ENCODE results near the gene CNPY4. TPM values are rescaled to one million over a fixed set of nuclear protein-coding genes. Genes with fewer than 3 reads are reported as not detected.
A peak's percentile ranks its signal among the peaks of the same experiment; 100 is the strongest.

CNPY4 gene
- polyA plus RNA-seq, 1 donor from 2014 or later, result 35.8 TPM

DNA sequence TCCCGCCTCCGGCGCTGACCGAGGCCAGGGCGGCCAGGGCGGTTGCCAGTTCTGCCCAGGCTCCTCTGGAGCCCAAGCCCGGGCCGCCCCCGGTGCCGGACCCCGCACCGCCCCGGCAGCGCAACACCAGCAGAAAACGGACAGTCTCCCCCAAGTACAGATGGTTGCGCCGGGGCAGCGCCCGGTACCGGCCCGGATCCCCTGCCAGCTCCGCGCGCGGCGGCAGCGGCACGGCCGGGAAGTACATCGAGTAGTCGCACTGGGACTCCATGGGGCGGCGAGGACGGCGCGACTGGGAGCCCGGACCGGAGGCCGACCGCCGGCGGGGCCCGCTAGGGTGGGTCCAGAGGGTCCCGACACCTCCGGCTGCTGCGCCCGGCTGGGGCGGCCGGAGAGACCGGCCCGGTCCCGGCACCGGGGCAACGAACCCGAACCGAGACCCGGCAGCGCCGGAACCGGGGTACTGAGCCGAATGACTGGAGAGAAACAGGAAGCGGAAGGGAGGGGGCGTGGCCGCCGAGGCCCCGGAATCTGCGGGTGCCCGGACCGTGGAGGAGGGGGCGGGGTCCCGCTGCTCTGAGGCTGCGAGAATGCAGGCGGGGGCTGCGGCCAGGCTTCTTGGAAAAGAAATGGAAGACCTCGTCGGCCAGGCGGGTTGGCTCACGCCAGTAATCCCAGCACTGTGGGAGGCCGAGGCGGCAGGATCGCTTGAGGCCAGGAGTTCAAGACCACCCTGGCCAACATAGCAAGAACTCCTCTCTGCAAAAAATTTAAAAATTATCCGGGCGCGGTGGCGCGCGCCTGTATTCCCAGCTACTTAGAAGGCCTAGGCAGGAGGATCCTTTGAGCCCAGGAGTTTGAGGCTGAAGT, 39.0 kb downstream of the CNPY4 start, which contains the start of gene TRAPPC14:
Gene TRAPPC14 (minus strand): TSS at position 495 of the 870 bp plus-strand sequence. CDS start 224 bp downstream, at position 271.
- no peaks in the 10 kb centered on the region for H3K36me3 ChIP-seq (ENCODE audit: insufficient read depth, low read length)
- no peaks in the 10 kb centered on the region for H3K27me3 ChIP-seq (ENCODE audit: insufficient read depth, low read depth, low read length)
- H2AFZ ChIP-seq (ENCODE audit: low read depth, low read length), result peak within 1 kb of the TSS; percentile 60
- H3K9me3 ChIP-seq (ENCODE audit: low read length), result no peaks in the 10 kb centered on the region
- peak within 1 kb of the TSS; percentile 78 for H3K9ac ChIP-seq (ENCODE audit: low read length)
- H3K4me2 ChIP-seq (ENCODE audit: low read length), result peak within 1 kb of the TSS; percentile 65
- H3K27ac ChIP-seq (ENCODE audit: low read length), result peak within 1 kb of the TSS; percentile 45
- no peaks in the 10 kb centered on the region for H4K20me1 ChIP-seq (ENCODE audit: insufficient read depth)
- TF ChIP-seq, protein P1, sequence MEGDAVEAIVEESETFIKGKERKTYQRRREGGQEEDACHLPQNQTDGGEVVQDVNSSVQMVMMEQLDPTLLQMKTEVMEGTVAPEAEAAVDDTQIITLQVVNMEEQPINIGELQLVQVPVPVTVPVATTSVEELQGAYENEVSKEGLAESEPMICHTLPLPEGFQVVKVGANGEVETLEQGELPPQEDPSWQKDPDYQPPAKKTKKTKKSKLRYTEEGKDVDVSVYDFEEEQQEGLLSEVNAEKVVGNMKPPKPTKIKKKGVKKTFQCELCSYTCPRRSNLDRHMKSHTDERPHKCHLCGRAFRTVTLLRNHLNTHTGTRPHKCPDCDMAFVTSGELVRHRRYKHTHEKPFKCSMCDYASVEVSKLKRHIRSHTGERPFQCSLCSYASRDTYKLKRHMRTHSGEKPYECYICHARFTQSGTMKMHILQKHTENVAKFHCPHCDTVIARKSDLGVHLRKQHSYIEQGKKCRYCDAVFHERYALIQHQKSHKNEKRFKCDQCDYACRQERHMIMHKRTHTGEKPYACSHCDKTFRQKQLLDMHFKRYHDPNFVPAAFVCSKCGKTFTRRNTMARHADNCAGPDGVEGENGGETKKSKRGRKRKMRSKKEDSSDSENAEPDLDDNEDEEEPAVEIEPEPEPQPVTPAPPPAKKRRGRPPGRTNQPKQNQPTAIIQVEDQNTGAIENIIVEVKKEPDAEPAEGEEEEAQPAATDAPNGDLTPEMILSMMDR (IDR thresholded peaks at IDR 0.05; ENCODE audit: poor library complexity, severe bottlenecking), result no peak
- TF ChIP-seq RAD21 (conservative IDR thresholded peaks at IDR 0.05) (no peak), POLR2AphosphoS5 (IDR thresholded peaks at IDR 0.05) (peak; percentile 68), MXI1 (conservative IDR thresholded peaks at IDR 0.05; ENCODE audit: poor library complexity, severe bottlenecking) (peak; percentile 82), SMC3 (conservative IDR thresholded peaks at IDR 0.05; ENCODE audit: poor library complexity) (peak; percentile 33), TAF1 (IDR thresholded peaks at IDR 0.05; ENCODE audit: low read depth) (peak; percentile 35), EZH2 (IDR thresholded peaks at IDR 0.05; ENCODE audit: borderline replicate concordance, insufficient read depth, low read length, poor library complexity, severe bottlenecking) (no peak), EP300 (conservative IDR thresholded peaks at IDR 0.05; ENCODE audit: poor library complexity, severe bottlenecking) (peak; percentile 29)
- TF ChIP-seq, protein P2, sequence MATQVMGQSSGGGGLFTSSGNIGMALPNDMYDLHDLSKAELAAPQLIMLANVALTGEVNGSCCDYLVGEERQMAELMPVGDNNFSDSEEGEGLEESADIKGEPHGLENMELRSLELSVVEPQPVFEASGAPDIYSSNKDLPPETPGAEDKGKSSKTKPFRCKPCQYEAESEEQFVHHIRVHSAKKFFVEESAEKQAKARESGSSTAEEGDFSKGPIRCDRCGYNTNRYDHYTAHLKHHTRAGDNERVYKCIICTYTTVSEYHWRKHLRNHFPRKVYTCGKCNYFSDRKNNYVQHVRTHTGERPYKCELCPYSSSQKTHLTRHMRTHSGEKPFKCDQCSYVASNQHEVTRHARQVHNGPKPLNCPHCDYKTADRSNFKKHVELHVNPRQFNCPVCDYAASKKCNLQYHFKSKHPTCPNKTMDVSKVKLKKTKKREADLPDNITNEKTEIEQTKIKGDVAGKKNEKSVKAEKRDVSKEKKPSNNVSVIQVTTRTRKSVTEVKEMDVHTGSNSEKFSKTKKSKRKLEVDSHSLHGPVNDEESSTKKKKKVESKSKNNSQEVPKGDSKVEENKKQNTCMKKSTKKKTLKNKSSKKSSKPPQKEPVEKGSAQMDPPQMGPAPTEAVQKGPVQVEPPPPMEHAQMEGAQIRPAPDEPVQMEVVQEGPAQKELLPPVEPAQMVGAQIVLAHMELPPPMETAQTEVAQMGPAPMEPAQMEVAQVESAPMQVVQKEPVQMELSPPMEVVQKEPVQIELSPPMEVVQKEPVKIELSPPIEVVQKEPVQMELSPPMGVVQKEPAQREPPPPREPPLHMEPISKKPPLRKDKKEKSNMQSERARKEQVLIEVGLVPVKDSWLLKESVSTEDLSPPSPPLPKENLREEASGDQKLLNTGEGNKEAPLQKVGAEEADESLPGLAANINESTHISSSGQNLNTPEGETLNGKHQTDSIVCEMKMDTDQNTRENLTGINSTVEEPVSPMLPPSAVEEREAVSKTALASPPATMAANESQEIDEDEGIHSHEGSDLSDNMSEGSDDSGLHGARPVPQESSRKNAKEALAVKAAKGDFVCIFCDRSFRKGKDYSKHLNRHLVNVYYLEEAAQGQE (IDR thresholded peaks at IDR 0.05; ENCODE audit: borderline replicate concordance), result no peak
- H3K4me3 ChIP-seq (ENCODE audit: low read length), result peak within 1 kb of the TSS; percentile 89
- no peaks in the 10 kb centered on the region for H3F3A ChIP-seq (ENCODE audit: insufficient read depth, low read length, poor library complexity, severe bottlenecking)
- no peaks in the 10 kb centered on the region for H3K79me2 ChIP-seq (replicated peaks; ENCODE audit: insufficient read depth, low read length)
- no peaks in the 10 kb centered on the region for H3K9me2 ChIP-seq (ENCODE audit: insufficient read depth, low read length)

DNA sequence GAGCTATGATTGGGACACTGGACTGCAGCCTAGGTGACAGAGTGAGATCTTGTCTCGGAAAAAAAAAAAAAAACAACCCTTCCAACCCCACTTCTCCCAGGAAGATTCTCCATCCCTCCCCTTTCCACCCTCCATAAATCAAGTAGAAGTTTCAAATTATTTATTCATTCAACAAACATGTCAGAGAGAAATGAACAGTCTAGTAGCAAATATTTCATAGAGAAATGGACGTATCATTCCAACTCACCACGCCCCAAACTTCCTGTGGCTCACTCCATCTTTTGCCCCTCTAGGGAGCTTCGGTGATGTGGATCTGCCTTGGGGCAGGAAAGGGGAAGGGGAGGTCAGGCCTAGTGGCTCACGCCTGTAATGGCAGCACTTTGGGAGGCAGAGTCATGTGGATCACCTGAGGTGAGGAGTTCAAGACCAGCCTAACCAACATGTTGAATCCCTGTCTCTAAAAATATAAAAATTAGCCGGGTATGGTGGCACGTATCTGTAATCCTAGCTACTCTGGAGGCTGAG, 39.7 kb downstream of the CNPY4 start:
- Histone ChIP-seq H2AFZ (ENCODE audit: low read depth, low read length) (peak overlapping the region; percentile 60), H3K4me2 (ENCODE audit: low read length) (peak overlapping the region; percentile 44)

More for the DNA sequence above, 39.7 kb downstream of the CNPY4 start:
- peak overlapping the region; percentile 89 for H3K4me3 ChIP-seq (ENCODE audit: low read length)
- peak overlapping the region; percentile 45 for H3K27ac ChIP-seq (ENCODE audit: low read length)
- H3K79me2 ChIP-seq (replicated peaks; ENCODE audit: insufficient read depth, low read length), result no peaks in the 10 kb centered on the region
- no peaks in the 10 kb centered on the region for H4K20me1 ChIP-seq (ENCODE audit: insufficient read depth)
- H3K9me3 ChIP-seq (ENCODE audit: low read length), result no peaks in the 10 kb centered on the region
- H3K27me3 ChIP-seq (ENCODE audit: insufficient read depth, low read depth, low read length), result no peaks in the 10 kb centered on the region
- no peaks in the 10 kb centered on the region for H3K36me3 ChIP-seq (ENCODE audit: insufficient read depth, low read length)
- H3K9me2 ChIP-seq (ENCODE audit: insufficient read depth, low read length), result no peaks in the 10 kb centered on the region
- TF ChIP-seq POLR2AphosphoS5 (IDR thresholded peaks at IDR 0.05), result no peak
- TF ChIP-seq, protein P2 (IDR thresholded peaks at IDR 0.05; ENCODE audit: borderline replicate concordance), result no peak
- TF ChIP-seq SMC3 (conservative IDR thresholded peaks at IDR 0.05; ENCODE audit: poor library complexity), result no peak
- TF ChIP-seq, protein P1 (IDR thresholded peaks at IDR 0.05; ENCODE audit: poor library complexity, severe bottlenecking), result no peak
- no peak for TF ChIP-seq RAD21 (conservative IDR thresholded peaks at IDR 0.05)
- no peak for TF ChIP-seq EP300 (conservative IDR thresholded peaks at IDR 0.05; ENCODE audit: poor library complexity, severe bottlenecking)
- TF ChIP-seq TAF1 (IDR thresholded peaks at IDR 0.05; ENCODE audit: low read depth), result no peak
- TF ChIP-seq MXI1 (conservative IDR thresholded peaks at IDR 0.05; ENCODE audit: poor library complexity, severe bottlenecking), result no peak
- no peak for TF ChIP-seq EZH2 (IDR thresholded peaks at IDR 0.05; ENCODE audit: borderline replicate concordance, insufficient read depth, low read length, poor library complexity, severe bottlenecking)
- H3K9ac ChIP-seq (ENCODE audit: low read length), result peak overlapping the region; percentile 78
- no peaks in the 10 kb centered on the region for H3F3A ChIP-seq (ENCODE audit: insufficient read depth, low read length, poor library complexity, severe bottlenecking)
